Measurements from ENCODE around the gene FAM193A.
"Not testable (repeated sequence)": the region's sequence is repeated elsewhere in the genome, so short reads cannot be mapped to it uniquely, and the experiment has no call there.

Gene FAM193A

DNA sequence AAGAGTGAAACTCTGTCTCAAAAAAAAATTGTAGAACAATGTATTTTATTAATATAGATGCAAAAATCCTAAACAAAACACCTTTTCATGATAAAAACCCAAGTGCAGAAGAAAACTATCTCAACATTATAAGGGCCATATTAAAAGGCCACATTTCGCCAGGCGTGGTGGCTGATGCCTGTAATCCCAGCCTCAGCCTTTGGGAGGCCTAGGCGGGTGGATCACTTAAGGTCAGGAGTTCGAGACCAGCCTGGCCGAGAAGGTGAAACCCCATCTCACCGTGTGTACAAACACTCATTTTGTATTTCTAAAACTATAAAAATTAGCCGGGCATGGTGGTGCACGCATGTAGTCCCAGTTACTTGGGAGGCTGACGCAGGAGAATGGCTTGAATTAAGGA lies 9.9 kb upstream of the FAM193A start:
- no peak for DNase-seq

DNA sequence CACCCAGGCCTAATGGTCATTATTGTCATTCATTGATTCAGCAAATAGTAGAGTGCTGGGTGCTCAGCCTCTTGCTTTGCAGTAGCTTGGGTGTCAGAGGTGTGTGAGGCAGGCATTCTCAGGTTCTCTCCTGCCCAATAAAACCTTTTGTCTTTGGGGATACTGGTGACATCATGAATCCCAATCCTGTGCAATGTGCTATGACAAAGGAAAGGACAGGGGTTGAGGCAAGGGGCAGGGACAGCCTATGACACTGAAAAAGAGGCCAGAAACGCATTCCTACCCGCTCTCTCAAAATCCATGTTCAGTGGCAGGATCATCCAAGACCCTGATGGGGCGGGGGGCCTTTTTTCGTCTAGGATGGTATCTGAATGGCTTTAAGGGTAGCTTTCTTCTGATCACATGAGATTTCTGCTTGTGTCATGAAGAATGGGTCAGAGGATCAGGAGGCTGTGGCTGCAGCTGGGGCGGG lies 1.5 kb upstream of the FAM193A start:
- DNase-seq, result no peak

DNA sequence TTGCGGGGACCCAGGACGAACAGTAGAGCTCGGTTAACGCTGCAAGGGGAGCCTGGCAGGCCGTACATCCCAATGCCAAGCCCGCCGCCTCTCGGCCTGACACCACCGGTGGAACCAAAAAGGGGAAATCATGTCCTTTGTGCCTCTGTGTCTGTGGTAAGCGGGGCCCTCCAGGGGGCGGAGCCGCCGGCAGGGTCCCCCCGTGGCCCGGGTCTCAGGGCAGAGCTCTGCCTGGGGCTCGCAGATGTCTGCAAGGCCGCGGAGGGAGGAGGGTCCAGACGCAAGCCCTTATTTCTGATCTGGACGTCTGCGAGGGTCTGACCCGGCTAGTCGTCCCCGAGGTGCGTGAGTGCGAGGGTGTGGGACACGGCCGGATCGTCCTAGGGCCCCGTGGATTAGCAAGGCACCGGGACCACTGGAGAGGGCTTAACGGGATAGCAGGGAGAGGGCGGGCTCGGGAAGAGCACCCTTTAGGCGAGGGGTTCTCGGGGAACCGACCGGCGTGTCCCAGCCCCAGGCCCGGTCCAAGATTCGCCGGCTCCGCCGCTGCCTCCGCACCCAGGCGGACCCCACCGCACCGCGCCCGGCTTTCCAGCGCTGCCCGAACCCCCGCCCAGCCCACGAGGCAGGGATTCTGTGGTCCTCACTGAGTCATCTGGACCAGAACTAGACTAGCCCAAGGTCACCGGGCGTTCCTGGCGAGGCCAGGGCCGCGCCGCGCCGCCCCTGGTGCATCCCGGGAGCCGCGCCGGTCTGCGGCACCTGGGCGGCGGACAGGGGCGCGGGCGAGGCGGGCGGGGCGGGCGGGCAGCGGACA lies 863 bp upstream of the FAM193A start:
- peak; percentile 74 for DNase-seq

DNA sequence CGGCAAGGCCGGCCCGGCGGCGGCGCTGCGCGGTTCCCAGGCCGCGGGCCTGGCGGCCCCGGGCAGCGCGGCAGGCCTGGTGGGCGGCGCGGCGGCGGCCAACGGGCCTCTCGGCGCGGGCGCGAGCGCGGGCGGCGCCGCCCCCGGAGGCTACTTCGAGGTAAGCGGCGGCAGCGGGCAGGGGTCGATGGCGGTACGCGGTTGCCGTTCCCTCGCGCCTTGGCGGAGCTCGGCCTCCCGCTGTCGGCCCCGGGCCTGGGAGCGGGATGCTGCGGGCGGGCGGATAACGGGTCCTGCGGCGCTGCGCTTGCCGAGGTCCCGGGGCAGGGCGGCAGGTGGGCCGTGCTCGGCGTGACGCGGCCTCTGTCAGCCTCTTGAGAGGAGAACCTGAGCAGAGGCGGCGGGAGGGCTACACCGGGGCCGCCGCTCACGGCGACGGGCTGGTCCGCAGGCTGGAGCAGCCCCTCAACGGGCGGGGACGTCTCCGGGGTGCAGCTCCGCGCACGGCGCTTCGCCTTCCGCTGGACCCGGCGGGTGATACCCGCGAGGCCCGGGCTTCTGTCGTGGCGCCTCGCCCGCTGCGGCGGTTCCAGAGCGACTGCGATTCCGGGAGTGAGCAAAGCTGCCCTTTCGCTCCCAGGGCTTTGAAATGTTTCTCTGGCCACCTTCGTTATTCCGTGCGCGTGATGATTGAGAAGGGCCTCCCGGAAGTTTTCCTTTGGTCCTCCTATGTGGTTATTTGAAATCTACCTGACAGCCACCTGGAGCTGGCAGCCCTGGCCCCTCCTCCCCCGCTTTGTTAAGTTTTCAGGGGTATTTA lies 774 bp downstream of the FAM193A start:
- DNase-seq, result peak; percentile 68

DNA sequence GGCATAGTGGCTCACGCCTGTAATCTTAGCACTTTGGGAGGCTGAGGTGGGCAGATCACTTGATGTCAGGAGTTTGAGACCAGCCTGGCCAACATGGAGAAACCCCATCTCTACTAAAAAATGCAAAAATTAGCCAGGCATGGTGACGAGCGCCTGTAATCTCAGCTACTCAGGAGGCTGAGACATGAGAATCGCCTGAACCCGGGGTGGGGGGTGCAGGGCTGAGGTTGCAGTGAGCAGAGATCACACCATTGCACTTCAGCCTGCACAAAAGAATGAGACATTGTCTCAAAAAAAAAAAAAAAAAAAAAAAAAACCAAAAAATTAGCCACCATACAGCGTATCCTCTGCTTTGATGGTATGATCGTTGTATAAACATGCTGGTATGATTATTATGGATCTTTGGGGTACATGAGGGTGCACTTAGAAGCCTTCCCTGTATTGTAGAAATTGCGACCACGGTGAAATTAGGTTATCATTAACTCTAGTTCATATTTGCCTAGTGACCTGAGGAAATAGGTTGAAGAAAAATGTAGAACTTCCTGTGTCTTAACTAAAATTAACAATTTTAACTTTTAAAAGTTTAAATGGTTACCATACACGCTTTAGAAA lies 7.2 kb downstream of the FAM193A start:
- DNase-seq, result not testable (repeated sequence)

DNA sequence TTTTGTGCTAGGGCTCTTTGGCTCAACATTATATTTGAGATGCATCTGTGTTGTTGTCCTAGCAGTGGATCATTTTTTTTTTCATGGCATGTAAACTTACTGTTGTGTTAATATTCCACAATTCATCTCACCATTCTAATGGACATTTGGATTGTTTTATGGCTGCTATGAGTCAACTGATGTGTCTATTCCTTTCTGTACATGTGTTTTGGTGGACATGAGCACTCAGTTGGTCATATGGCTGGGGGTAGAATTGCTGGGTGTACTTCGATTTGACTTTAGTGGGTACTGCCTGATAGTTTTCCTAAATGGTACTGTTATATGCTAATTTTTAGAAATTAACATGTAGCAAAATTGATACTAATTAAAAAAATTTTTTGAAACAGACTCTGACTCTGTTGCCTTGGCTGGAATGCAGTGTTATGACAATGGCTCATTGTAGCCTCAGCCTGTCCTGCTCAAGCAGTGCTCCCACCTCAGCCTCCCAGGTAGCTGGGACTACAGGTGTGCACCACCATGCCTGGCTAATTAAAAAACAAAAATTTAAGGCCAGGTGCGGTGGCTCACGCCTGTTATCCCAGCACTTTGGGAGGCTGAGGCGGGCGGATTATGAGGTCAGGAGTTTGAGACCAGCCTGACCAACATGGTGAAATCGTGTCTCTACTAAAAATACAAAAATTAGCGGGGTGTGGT lies 9.0 kb downstream of the FAM193A start:
- DNase-seq, result no peak

DNA sequence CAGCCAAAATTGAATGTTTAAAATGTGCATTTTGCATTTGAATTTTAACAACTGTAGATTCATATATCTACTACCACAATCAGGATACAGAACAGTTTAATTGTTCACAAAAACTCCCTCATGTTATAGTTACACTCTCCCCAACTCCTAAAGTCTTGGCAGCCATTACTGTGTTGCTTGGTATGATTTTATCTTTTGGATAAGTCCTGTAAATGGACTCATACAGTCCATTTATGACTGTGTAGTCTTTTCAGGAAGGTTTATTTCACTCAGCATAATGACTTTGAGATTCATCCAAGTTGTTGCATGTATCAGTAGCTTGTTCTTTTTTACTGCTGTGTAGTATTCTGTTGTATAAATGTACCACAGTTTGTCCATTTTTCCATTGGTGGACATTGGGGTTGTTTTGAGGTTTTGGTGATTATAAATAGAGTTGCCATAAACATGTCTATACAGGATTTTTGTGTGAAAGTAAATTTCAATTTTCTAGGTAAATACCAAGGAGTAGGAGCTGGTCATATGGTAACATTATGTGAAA lies 9.9 kb downstream of the FAM193A start:
- DNase-seq, result no peak

DNA sequence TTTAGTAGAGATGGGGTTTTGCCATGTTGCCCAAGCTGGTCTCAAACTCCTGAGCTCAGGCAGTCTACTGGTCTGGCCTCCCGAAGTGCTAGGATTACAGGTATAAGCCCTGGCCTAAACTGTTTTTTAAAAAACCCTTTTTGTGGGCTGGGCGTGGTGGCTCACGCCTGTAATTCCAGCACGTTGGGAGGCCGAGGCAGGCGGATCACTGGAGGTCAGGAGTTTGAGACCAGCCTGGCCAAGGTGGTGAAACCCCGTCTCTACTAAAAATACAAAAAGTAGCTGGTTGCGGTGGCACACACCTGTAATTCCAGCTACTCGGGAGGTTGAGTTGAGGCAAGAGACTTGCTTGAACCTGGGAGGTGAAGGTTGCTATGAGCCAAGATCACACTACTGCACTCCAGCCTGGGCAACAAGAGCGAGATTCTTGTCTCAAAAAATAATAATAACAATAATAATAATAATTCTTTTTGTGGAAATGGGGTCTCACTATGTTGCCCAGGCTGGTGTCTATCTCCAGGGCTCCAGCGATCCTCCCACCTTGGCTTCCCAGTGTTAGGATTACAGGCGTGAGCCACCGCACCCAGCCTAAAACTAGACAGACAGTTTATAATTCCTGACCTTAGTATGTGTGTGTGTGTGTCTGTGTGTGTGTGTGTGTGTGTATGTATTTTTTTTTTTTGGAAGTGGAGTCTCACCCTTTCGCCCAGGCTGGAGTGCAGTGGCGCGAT lies 10.7 kb downstream of the FAM193A start:
- DNase-seq, result not testable (repeated sequence)

DNA sequence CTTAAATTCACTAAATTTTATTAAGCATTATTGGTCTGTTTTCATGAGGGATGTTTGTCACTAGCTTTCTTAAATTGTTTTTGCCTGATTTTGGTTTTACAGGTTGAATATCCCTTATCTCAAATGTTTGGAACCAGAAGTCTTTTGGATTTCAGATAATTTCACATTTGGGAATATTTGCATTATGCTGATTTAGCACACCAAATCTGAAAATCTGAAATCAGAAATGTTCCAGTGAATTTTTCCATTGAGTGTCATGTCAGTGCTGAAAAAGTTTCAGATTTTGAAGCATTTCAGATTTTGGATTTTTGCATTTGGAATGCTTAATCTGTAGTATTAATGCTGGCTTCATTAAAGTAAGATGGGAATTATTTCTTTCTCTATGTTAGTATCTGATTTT lies 14.7 kb downstream of the FAM193A start:
- no peak for DNase-seq

DNA sequence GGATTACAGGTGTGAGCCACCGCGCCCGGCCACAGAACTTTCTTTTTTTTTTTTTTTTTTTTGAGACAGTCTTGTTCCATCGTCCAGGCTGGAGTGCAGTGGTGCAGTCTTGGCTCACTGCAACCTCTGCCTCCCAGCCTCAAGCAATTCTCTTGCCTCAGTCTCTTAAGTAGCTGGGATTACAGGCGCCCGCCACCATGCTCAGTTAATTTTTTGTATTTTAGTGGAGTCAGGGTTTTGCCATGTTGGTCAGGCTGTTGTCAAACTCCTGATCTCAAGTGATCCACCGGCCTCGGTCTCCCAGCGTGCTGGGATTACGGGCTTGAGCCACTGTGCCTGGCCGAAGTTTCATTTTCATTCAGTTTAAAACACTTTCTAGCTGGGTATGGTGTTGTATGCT lies 16.4 kb downstream of the FAM193A start:
- DNase-seq, result no peak

DNA sequence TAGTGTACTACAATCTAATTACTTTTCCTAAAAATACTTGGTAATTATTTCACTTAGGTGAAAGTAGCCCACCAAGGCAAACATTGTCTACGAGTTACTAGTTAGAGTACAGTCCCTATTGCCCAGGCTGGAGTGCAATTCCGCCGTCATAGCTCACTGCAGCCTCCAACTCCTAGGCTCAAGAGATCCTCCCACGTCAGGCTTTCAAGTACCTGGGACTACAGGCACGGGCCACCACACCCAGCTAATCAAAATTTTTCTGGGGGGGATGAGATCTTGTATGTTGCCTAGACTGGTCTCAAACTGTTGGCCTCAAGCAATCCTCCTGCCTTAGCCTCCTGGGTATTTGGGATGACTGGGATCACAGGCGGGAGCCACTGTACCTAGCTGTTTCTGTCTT lies 21.9 kb downstream of the FAM193A start:
- no peak for DNase-seq

DNA sequence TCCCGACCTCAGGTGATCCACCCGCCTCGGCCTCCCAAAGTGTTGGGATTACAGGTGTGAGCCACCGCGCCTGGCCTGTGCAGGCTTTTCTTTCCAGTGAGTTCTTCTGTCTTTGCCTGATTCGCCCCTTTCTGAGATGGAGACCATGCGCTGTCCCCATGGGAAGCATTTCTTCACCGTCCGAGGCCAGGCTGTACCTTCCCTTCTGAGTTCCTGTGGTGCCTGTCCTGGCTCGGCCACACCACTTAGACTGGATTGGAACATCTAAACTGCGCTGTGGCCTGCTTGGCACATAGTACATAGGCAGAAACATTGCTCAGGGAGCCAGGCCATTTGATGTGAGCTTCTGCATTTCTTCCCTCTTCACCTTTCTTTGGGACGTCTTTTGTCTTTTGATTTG lies 23.7 kb downstream of the FAM193A start:
- no peak for DNase-seq

DNA sequence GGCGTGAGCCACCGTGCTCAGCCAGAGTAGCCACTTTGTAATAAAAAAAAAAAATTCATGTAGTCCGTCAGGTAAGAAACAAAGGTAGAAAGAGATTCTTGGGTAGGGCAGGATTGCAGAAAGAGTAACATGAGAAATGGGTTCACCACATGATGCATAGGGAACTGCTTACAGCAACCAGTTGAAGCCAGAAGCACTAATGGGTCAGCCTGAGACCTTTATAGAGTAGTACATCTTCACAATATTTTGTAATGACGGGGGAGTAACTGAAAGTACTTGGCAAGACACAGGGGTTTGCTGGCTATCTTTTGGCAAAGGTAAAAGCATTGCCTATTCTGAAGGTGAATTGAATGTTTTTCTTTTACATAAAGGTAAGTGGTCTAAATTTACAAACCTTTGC lies 29.1 kb downstream of the FAM193A start:
- DNase-seq, result no peak

DNA sequence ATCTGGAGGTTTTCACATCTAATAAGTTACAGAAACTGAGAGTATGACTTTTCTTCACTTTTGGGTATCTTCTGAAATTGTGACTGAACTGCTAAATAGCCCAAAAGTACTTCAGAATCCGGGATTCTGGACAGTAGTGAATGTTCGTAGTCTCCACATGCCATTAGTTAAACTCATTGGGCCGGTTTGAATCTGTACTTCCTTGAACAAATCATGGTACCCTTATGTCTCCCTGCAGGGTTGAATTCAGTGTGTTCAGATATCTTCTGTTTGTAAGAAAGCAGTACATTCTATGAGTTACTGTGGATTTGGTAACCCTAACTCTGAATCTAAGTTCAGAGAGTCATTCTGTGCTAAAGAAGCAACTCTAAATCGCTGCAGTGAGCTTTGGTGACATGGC lies 33.6 kb downstream of the FAM193A start:
- no peak for DNase-seq

DNA sequence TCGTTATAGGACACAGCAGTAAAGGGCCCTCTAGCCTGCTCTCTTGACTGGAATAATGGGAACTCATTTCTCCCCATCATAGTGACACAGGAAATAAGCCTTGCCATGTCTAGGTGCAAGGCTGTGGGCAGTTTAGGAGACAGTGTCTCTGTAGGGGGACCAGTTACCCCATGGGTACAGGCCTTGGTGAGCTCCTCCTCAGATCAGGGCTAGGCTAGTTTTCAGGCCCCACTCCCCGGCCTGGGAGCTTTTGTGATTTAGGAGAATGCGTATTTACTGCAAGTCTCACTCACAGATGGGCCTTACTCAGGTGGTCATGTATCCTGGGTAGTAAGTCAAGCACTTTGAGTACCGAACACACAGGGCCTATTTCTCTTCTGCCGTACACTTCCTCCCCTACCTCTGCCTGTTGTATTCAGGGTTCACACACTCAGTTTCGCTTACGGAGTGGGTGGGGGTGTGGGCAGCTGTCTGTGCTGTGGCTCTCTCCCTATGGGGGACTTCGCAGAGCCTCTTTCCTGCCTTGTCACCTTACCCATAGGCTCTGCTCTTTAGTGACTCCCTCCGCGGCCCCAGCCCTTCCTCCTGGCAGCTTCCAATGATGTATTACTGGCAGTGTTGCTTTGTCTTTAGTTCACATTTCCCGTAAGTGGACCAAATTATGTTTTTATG lies 34.2 kb downstream of the FAM193A start:
- DNase-seq, result no peak

DNA sequence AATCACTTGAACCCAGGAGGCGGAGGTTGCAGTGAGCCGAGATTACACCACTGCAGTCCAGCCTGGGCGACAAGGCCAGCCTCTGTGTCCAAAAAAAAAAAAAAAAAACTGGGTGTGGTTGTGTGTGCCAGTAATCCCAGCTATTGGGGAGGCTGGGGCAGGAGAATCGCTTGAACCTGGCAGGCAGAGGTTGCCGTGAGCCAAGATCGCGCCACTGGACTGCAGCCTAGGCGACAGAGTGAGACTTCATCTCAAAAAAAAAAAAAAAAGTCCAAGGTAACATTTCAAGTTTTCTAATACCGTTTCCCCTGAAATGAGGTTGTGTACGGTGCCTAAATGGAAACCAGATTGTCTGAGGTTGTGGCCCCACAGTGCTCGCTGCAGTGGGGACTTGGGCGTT lies 35.6 kb downstream of the FAM193A start:
- DNase-seq, result no peak

DNA sequence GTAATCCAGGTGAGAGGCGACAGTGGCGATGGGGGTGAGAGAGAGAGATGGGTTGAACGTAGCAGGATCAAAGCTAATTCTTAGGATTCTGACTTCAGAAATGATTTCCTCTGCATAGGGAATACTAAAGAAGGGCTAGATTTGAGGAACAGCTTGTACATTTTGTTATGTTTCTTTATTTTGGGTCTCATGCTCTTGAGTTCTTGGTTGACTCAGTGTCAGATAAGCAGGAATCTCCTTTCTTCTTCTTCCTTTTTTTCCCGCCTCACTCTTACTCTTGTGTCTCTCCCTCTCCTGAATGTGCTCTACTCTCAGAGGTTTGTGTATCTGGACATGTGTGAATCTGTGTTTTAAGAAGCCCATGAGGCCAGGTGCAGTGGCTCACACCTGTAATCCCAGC lies 36.4 kb downstream of the FAM193A start:
- DNase-seq, result no peak

DNA sequence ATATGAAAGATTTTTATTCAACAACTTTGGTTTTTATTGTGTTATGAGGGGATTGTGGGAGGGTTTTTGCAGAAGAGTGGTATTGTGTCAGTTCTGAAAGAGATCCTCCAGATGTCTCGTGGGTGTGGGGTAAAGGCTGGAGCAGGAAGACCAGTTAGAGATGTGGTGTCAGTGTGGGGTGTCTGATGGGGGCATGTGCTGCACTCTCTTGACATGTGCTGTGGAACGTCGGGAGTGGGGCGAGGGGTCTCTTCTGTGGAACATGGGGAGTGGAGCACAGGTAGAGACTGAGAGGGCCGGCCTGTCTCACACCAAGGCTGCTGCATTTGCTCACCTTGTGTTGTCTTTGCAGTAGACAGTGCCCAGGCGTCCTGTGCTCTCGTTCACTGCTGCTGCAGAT lies 37.6 kb downstream of the FAM193A start:
- no peak for DNase-seq

DNA sequence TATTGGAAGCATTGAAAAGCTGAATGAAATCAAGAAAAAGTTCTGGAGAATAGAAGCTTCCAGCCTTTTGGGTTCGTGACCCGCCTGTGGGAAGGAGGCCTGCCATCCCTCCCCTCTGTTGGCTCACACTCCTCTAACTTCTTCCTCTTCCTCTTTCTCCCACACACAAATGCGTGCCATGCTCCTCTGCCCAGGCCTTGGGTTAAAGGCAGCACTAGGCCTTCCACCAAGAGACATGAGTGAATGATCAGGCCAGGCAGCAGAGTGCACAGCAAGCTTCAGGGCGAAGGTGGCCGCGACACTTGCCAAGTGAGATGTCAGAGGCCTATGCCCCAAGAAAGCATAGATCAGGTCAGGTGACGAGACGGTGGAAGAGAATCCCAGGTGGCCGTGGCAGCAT lies 38.4 kb downstream of the FAM193A start:
- no peak for DNase-seq

DNA sequence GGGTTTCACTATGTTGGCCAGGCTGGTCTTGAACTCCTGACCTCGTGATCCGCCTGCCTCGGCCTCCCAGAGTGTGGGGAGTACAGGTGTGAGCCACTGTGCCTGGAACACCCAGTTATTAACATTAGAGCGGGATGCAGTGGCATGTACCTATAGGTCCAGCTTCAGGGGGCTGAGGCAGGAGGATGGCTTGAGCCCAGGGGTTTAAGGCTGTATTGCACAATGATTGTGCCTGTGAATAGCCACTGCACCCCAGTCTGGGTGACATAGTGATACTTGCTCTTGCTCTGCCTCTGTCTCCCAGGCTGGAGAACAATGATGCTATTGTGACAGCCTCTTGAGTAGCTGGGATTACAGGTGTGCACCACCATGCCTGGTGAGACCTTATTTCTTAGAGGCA lies 39.8 kb downstream of the FAM193A start:
- DNase-seq, result no peak

DNA sequence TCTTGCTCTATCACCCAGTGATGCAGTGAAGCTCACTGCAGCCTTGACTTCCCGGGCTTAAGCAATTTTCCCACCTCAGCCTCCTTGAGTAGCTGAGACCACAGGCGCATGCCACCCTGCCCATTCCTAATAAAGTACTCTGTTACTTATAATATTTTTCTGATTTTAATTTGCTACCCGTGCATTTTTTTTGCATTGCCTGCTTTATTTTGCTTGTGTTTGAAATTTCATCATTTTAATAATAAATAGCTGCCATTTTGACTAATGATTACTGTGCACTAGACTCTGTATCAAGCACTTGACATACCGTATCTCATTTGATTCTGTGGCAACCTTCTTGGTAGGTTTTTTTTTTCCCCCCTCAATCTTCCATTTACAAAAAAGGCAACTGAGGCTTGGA lies 41.7 kb downstream of the FAM193A start:
- DNase-seq, result no peak

DNA sequence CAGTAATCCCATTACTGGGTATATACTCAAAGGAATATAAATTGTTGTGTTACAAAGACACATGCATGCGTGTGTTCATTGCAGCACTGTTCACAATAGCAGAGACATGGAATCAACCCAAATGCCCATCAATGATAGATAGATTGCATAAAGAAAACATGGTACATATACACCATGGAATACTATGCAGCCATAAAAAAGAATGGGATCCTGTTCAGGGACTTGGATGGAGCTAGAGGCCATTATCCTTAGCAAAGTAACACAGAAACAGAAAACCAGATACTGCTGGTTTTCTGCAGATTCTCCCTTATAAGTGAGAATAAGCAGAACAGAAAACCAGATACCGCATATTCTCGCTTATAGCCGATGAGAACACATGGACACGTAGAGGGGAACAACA lies 43.5 kb downstream of the FAM193A start:
- DNase-seq, result no peak

Measured in right forelimb (tissue), 1 donor.